ENCODE data around the gene LIFR.

DNA sequence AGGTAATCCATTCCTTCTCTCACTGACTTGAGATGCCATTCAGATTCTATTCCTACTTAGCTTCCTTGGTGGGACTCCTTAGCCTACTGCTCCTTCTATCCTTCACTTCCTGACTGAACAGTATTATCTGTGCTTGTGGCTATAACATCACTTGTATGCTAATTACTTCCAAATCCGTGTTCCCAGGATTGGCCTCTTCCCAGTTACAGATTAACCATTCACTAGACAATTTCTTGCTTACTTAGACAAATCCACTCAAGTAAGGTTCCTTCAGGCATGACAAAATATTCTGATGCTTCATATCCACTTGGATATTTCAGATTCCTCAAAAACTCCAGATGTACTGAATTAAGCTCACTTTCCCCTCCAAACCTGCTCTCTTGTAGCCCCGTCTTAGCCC is 18.3 kb downstream of the LIFR start:
- TF ChIP-seq, protein P1, sequence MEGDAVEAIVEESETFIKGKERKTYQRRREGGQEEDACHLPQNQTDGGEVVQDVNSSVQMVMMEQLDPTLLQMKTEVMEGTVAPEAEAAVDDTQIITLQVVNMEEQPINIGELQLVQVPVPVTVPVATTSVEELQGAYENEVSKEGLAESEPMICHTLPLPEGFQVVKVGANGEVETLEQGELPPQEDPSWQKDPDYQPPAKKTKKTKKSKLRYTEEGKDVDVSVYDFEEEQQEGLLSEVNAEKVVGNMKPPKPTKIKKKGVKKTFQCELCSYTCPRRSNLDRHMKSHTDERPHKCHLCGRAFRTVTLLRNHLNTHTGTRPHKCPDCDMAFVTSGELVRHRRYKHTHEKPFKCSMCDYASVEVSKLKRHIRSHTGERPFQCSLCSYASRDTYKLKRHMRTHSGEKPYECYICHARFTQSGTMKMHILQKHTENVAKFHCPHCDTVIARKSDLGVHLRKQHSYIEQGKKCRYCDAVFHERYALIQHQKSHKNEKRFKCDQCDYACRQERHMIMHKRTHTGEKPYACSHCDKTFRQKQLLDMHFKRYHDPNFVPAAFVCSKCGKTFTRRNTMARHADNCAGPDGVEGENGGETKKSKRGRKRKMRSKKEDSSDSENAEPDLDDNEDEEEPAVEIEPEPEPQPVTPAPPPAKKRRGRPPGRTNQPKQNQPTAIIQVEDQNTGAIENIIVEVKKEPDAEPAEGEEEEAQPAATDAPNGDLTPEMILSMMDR (IDR thresholded peaks at IDR 0.05): no peak
- TF ChIP-seq POLR2A (IDR thresholded peaks at IDR 0.05): no peak
